ENCODE results near the gene PKIG. TPM values are rescaled to one million over a fixed set of nuclear protein-coding genes. Genes with fewer than 3 reads are reported as not detected.
"Not testable (repeated sequence)": the region's sequence is repeated elsewhere in the genome, so short reads cannot be mapped to it uniquely, and the experiment has no call there.

PKIG gene
- total RNA-seq, 1 donor from 2014 or later: 8.4 TPM

- Histone ChIP-seq H3K36me3 (ENCODE audit: control insufficient read depth, insufficient read depth, low read length) (no peaks in the 10 kb centered on the region), H3K4me3 (ENCODE audit: low read depth, low read length) (no peak overlapping the region), H3K27me3 (ENCODE audit: control insufficient read depth, insufficient read depth, low read length) (no peaks in the 10 kb centered on the region)
- FAIRE-seq: no peak
- no peak for DNase-seq (ENCODE audit: low read depth)
- no peak for TF ChIP-seq CTCF (IDR thresholded peaks at IDR 0.05; ENCODE audit: insufficient read depth, low read length, severe bottlenecking)
Measured at GRCh38 chr20:44586289-44586911, 4.0 kb downstream of the PKIG start.

- no peak for FAIRE-seq
- Histone ChIP-seq H3K27me3 (ENCODE audit: control insufficient read depth, insufficient read depth, low read length) (no peaks in the 10 kb centered on the region), H3K36me3 (ENCODE audit: control insufficient read depth, insufficient read depth, low read length) (no peaks in the 10 kb centered on the region), H3K4me3 (ENCODE audit: low read depth, low read length) (no peak overlapping the region)
- DNase-seq (ENCODE audit: low read depth): no peak
- TF ChIP-seq CTCF (IDR thresholded peaks at IDR 0.05; ENCODE audit: insufficient read depth, low read length, severe bottlenecking): no peak
Measured at GRCh38 chr20:44587035-44587980, 4.9 kb downstream of the PKIG start.

GRCh38 chr20:44588321-44588720 lies 5.9 kb downstream of the PKIG start:
- FAIRE-seq: not testable (repeated sequence)

GRCh38 chr20:44589537-44589936 lies 7.2 kb downstream of the PKIG start:
- Histone ChIP-seq H3K36me3 (ENCODE audit: control insufficient read depth, insufficient read depth, low read length) (no peaks in the 10 kb centered on the region), H3K27me3 (ENCODE audit: control insufficient read depth, insufficient read depth, low read length) (no peaks in the 10 kb centered on the region), H3K4me3 (ENCODE audit: low read depth, low read length) (no peak overlapping the region)
- TF ChIP-seq CTCF (IDR thresholded peaks at IDR 0.05; ENCODE audit: insufficient read depth, low read length, severe bottlenecking): no peak
- no peak for FAIRE-seq
- DNase-seq (ENCODE audit: low read depth): no peak

More at GRCh38 chr20:44588321-44588720, 5.9 kb downstream of the PKIG start:
- not testable (repeated sequence) for H3K36me3 ChIP-seq (ENCODE audit: control insufficient read depth, insufficient read depth, low read length); H3K4me3 ChIP-seq (ENCODE audit: low read depth, low read length); H3K27me3 ChIP-seq (ENCODE audit: control insufficient read depth, insufficient read depth, low read length); DNase-seq (ENCODE audit: low read depth)

GRCh38 chr20:44590980-44591778 lies 8.8 kb downstream of the PKIG start:
- Histone ChIP-seq H3K27me3 (ENCODE audit: control insufficient read depth, insufficient read depth, low read length) (no peaks in the 10 kb centered on the region), H3K36me3 (ENCODE audit: control insufficient read depth, insufficient read depth, low read length) (no peaks in the 10 kb centered on the region), H3K4me3 (ENCODE audit: low read depth, low read length) (no peak overlapping the region)
- FAIRE-seq: no peak
- TF ChIP-seq CTCF (IDR thresholded peaks at IDR 0.05; ENCODE audit: insufficient read depth, low read length, severe bottlenecking): no peak
- no peak for DNase-seq (ENCODE audit: low read depth)

- no peak for FAIRE-seq
- no peaks in the 10 kb centered on the region for H3K27me3 ChIP-seq (ENCODE audit: control insufficient read depth, insufficient read depth, low read length)
- TF ChIP-seq CTCF (IDR thresholded peaks at IDR 0.05; ENCODE audit: insufficient read depth, low read length, severe bottlenecking): no peak
Measured at GRCh38 chr20:44592366-44592765, 10.0 kb downstream of the PKIG start.

More at GRCh38 chr20:44592366-44592765, 10.0 kb downstream of the PKIG start:
- H3K4me3 ChIP-seq (ENCODE audit: low read depth, low read length): no peak overlapping the region
- no peaks in the 10 kb centered on the region for H3K36me3 ChIP-seq (ENCODE audit: control insufficient read depth, insufficient read depth, low read length)
- DNase-seq (ENCODE audit: low read depth): no peak

Data from bronchial epithelial cell (primary cell).